Measurements from ENCODE around the gene KCNH1.

- TF ChIP-seq, protein P1, sequence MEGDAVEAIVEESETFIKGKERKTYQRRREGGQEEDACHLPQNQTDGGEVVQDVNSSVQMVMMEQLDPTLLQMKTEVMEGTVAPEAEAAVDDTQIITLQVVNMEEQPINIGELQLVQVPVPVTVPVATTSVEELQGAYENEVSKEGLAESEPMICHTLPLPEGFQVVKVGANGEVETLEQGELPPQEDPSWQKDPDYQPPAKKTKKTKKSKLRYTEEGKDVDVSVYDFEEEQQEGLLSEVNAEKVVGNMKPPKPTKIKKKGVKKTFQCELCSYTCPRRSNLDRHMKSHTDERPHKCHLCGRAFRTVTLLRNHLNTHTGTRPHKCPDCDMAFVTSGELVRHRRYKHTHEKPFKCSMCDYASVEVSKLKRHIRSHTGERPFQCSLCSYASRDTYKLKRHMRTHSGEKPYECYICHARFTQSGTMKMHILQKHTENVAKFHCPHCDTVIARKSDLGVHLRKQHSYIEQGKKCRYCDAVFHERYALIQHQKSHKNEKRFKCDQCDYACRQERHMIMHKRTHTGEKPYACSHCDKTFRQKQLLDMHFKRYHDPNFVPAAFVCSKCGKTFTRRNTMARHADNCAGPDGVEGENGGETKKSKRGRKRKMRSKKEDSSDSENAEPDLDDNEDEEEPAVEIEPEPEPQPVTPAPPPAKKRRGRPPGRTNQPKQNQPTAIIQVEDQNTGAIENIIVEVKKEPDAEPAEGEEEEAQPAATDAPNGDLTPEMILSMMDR (conservative IDR thresholded peaks at IDR 0.05): no peak
- no peak for TF ChIP-seq ZFX (IDR thresholded peaks at IDR 0.05)
These were observed 444.1 kb downstream of the KCNH1 start for GRCh38 chr1:210689826-210690225.
